Keratinocyte (primary cell): ENCODE data around the gene RECK. TPM values are rescaled to one million over a fixed set of nuclear protein-coding genes. Genes with fewer than 3 reads are reported as not detected.

Experiments
- DNase-seq: peaks from one replicate; pipeline ENCODE4 v3.0.0-alpha.2; 2011; ENCODE audit warnings: low read depth, missing footprints, low spot score
- FAIRE-seq: peaks from 2 replicates; lab custom pipeline; 2011; peaks lifted over from hg19 to GRCh38; lab: Jason Lieb, UNC
- H2AFZ ChIP-seq: 2 replicates; pipeline ENCODE4 v1.6.0; 2012; ENCODE audit warnings: low read length, control low read depth, inconsistent platforms; ENCODE audit not compliant: control insufficient read depth
- H3K27ac ChIP-seq: 2 replicates; pipeline ENCODE4 v1.5.1; 2011; ENCODE audit warnings: low read length; ENCODE audit not compliant: control insufficient read depth, insufficient read depth
- H3K27me3 ChIP-seq: 3 replicates; pipeline ENCODE4 v1.6.0; 2011; ENCODE audit warnings: low read length; ENCODE audit not compliant: control insufficient read depth, insufficient read depth; ENCODE audit errors: extremely low read depth
- H3K36me3 ChIP-seq, 2 experiments: 2 replicates in 1 of 2; 3 replicates in 1 of 2; pipeline ENCODE4 v1.5.1; 2011; ENCODE audit warnings: low read length in 2 of 2, mild to moderate bottlenecking in 1 of 2; ENCODE audit not compliant: control insufficient read depth in 2 of 2, insufficient read depth in 2 of 2; ENCODE audit errors: extremely low read depth in 1 of 2
- H3K4me1 ChIP-seq: 3 replicates; pipeline ENCODE4 v1.5.1; 2011; ENCODE audit warnings: low read length; ENCODE audit not compliant: control insufficient read depth, insufficient read depth; ENCODE audit errors: extremely low read depth
- H3K4me2 ChIP-seq: 3 replicates; pipeline ENCODE4 v1.6.0; 2011; ENCODE audit warnings: low read depth, low read length; ENCODE audit not compliant: control insufficient read depth, insufficient read depth; ENCODE audit errors: extremely low read depth
- H3K4me3 ChIP-seq, 3 experiments: fragments of 200-600 bp in 1 of 3; sonication (generic) in 1 of 3; 2 replicates in 2 of 3; 3 replicates in 1 of 3; pipeline ENCODE4 v1.5.1; 2011 to 2016; ENCODE audit warnings: low read length in 3 of 3, mild to moderate bottlenecking in 3 of 3, control low read depth in 2 of 3, inconsistent platforms in 1 of 3, low read depth in 1 of 3, mixed read lengths in 1 of 3, mixed run types in 1 of 3, moderate library complexity in 1 of 3; ENCODE audit not compliant: control insufficient read depth in 2 of 3, insufficient read depth in 2 of 3; ENCODE audit errors: extremely low read depth in 1 of 3
- H3K79me2 ChIP-seq: 2 replicates; pipeline ENCODE4 v1.6.0; 2012; ENCODE audit warnings: low read length; ENCODE audit not compliant: control insufficient read depth, insufficient read depth
- H3K9ac ChIP-seq: 3 replicates; pipeline ENCODE4 v1.6.0; 2011; ENCODE audit warnings: low read length; ENCODE audit not compliant: control insufficient read depth, insufficient read depth; ENCODE audit errors: extremely low read depth
- H3K9me1 ChIP-seq: 3 replicates; pipeline ENCODE4 v1.6.0; 2011; ENCODE audit warnings: low read length; ENCODE audit not compliant: control insufficient read depth, insufficient read depth; ENCODE audit errors: extremely low read depth
- H3K9me3 ChIP-seq: 2 replicates; pipeline ENCODE4 v1.5.1; 2012; ENCODE audit warnings: low read depth, low read length; ENCODE audit not compliant: control insufficient read depth
- H4K20me1 ChIP-seq: 3 replicates; pipeline ENCODE4 v1.6.0; 2011; ENCODE audit warnings: low read length; ENCODE audit not compliant: control insufficient read depth, insufficient read depth; ENCODE audit errors: extremely low read depth
- CTCF ChIP-seq, 3 experiments: IDR thresholded peaks in 1 of 3; conservative IDR thresholded peaks in 1 of 3; optimal IDR thresholded peaks in 1 of 3; 2 replicates in 2 of 3; 3 replicates in 1 of 3; pipeline versions ENCODE3 to v1.5.1; 2011; ENCODE audit warnings: low read length in 3 of 3, mild to moderate bottlenecking in 3 of 3, moderate library complexity in 2 of 3, control low read depth in 1 of 3, inconsistent platforms in 1 of 3; ENCODE audit not compliant: insufficient read depth in 2 of 3; ENCODE audit errors: extremely low read depth in 1 of 3
- EZH2 ChIP-seq: IDR thresholded peaks from one replicate; pipeline ENCODE4 v1.6.1; 2012; ENCODE audit warnings: inconsistent platforms, mild to moderate bottlenecking, low read length, moderate library complexity
- dilution Hi-C: fragments of 300-500 bp; cut with MboI; formaldehyde crosslinking; loops from one replicate; pipeline ENCODE4 v1.7.0; 2020; ENCODE audit warnings: low sequenced_read_pairs; ENCODE audit not compliant: extremely low pct_ligation_motif_present
- polyA plus RNA-seq, 5 experiments: library from polyadenylated mRNA; depleted of rRNA in 3 of 5; stranded (reverse) in 3 of 5; stranded (forward) in 1 of 5; unstranded in 1 of 5; fragments of >200 nt; gene quantifications; 1 replicate in 1 of 5; 2 replicates in 3 of 5; 3 replicates in 1 of 5; pipeline versions ENCODE4 v1.2.1 to v1.2.3, GENCODE V29; 2011 to 2012; ENCODE audit warnings: missing spikeins in 2 of 5, low read depth in 1 of 5, low replicate concordance in 1 of 5

RECK gene
- polyA plus RNA-seq, 1 donor (not counting 4 experiments of a cell fraction or from before 2014, with no cell fraction given), result 4.6 TPM

GRCh38 chr9:36018891-36019720, 17.6 kb upstream of the RECK start:
- H3K27ac ChIP-seq, result no peak overlapping the region
- dilution Hi-C loops, result no loop called here
- no peak overlapping the region for H2AFZ ChIP-seq
- H3K4me2 ChIP-seq, result no peak overlapping the region
- FAIRE-seq (no peak), DNase-seq (no peak)
- H3K27me3 ChIP-seq, result no peaks in the 10 kb centered on the region
- H3K79me2 ChIP-seq, result no peaks in the 10 kb centered on the region
- no peaks in the 10 kb centered on the region for H3K36me3 ChIP-seq
- no peaks in the 10 kb centered on the region for H3K9me1 ChIP-seq
- H3K4me3 ChIP-seq, result no peak overlapping the region
- no peaks in the 10 kb centered on the region for H3K4me1 ChIP-seq
- TF ChIP-seq CTCF (optimal IDR thresholded peaks at IDR 0.05 in 1 of 3, IDR thresholded peaks at IDR 0.05 in 1 of 3, conservative IDR thresholded peaks at IDR 0.05 in 1 of 3; ENCODE audit: extremely low read depth in 1 of 3, insufficient read depth in 2 of 3, low read length in 3 of 3) (no peak), EZH2 (no peak)
- H3K9ac ChIP-seq, result no peak overlapping the region
- H3K9me3 ChIP-seq, result no peaks in the 10 kb centered on the region
- no peaks in the 10 kb centered on the region for H4K20me1 ChIP-seq

GRCh38 chr9:36021968-36022367, 14.7 kb upstream of the RECK start:
- Histone ChIP-seq H3K9me1 (no peaks in the 10 kb centered on the region), H3K27ac (no peak overlapping the region), H3K79me2 (no peaks in the 10 kb centered on the region), H3K27me3 (no peaks in the 10 kb centered on the region), H3K4me3 (no peak overlapping the region), H3K4me1 (peaks cover 9% of the 10 kb centered on the region), H3K4me2 (no peak overlapping the region), H2AFZ (no peak overlapping the region), H3K36me3 (no peaks in the 10 kb centered on the region), H3K9me3 (no peaks in the 10 kb centered on the region), H3K9ac (no peak overlapping the region), H4K20me1 (no peaks in the 10 kb centered on the region)
- FAIRE-seq, result no peak
- no peak for DNase-seq
- dilution Hi-C loops, result no loop called here
- TF ChIP-seq CTCF (optimal IDR thresholded peaks at IDR 0.05 in 1 of 3, IDR thresholded peaks at IDR 0.05 in 1 of 3, conservative IDR thresholded peaks at IDR 0.05 in 1 of 3; ENCODE audit: extremely low read depth in 1 of 3, insufficient read depth in 2 of 3, low read length in 3 of 3), result no peak
- no peak for TF ChIP-seq EZH2
